Dendritic cell treated with granulocyte-macrophage colony-stimulating factor and Interleukin-4, amounts not matched to agents 40 ng/mL and 50 ng/mL, for 4 days (primary cell): ENCODE data around the gene FBLN7.
A peak's percentile ranks its signal among the peaks of the same experiment; 100 is the strongest.
"Not testable (repeated sequence)": the region's sequence is repeated elsewhere in the genome, so short reads cannot be mapped to it uniquely, and the experiment has no call there.

Source experiments
- H3K27ac Mint-ChIP-seq: one replicate; pipeline ENCODE4 v1.8.0; 2022; ENCODE audit warnings: mild to moderate bottlenecking, mixed read lengths
- H3K27me3 Mint-ChIP-seq: one replicate; pipeline ENCODE4 v1.8.0; 2022; ENCODE audit warnings: mild to moderate bottlenecking, mixed read lengths
- H3K36me3 Mint-ChIP-seq: one replicate; pipeline ENCODE4 v1.8.0; 2022; ENCODE audit warnings: low read depth, mixed read lengths
- H3K4me1 Mint-ChIP-seq: one replicate; pipeline ENCODE4 v1.8.0; 2022; ENCODE audit warnings: low read depth, mixed read lengths
- H3K4me3 Mint-ChIP-seq: one replicate; pipeline ENCODE4 v1.8.0; 2022; ENCODE audit warnings: mild to moderate bottlenecking, moderate library complexity, mixed read lengths
- H3K9me3 Mint-ChIP-seq: one replicate; pipeline ENCODE4 v1.8.0; 2022; ENCODE audit warnings: mixed read lengths
- intact Hi-C: fragments of 100-400 bp; cut with micrococcal nuclease; formaldehyde crosslinking; loops from one replicate; pipeline ENCODE4 v1.15.0; 2022

Gene FBLN7

GRCh38 chr2:112138159-112139032 is at the start of gene FBLN7:
Gene FBLN7 (plus strand): TSS chr2:112138385. CDS start chr2:112138656, 271 bp downstream.
- no peaks in the 10 kb centered on the region for H3K9me3 Mint-ChIP-seq
- H3K4me3 Mint-ChIP-seq: peak within 1 kb of the TSS; percentile 59
- peaks cover 54% of the 10 kb centered on the region for H3K27me3 Mint-ChIP-seq
- H3K36me3 Mint-ChIP-seq: no peaks in the 10 kb centered on the region
- peaks cover 8% of the 10 kb centered on the region for H3K4me1 Mint-ChIP-seq
- no peak within 1 kb of the TSS for H3K27ac Mint-ChIP-seq
- intact Hi-C loops: no loop called here

GRCh38 chr2:112089375-112089774 is 48.8 kb upstream of the FBLN7 start:
- H3K27ac Mint-ChIP-seq: no peak overlapping the region
- no peak overlapping the region for H3K4me3 Mint-ChIP-seq
- H3K9me3 Mint-ChIP-seq: no peaks in the 10 kb centered on the region
- H3K27me3 Mint-ChIP-seq: no peaks in the 10 kb centered on the region
- H3K4me1 Mint-ChIP-seq: peaks cover 9% of the 10 kb centered on the region
- H3K36me3 Mint-ChIP-seq: peaks cover 76% of the 10 kb centered on the region
- intact Hi-C loops: no loop called here

- Mint-ChIP-seq H3K27ac (no peak overlapping the region), H3K4me1 (no peaks in the 10 kb centered on the region), H3K27me3 (no peaks in the 10 kb centered on the region), H3K4me3 (no peak overlapping the region), H3K9me3 (no peaks in the 10 kb centered on the region), H3K36me3 (peaks cover 65% of the 10 kb centered on the region)
- intact Hi-C loops: no loop called here
Measured at GRCh38 chr2:112092286-112093041, 45.7 kb upstream of the FBLN7 start.

- intact Hi-C loops: no loop called here
- Mint-ChIP-seq H3K36me3 (peaks cover 65% of the 10 kb centered on the region), H3K27ac (no peak overlapping the region)
Measured at GRCh38 chr2:112093216-112093615, 45.0 kb upstream of the FBLN7 start.

GRCh38 chr2:112095681-112096080 is 42.5 kb upstream of the FBLN7 start:
- H3K36me3 Mint-ChIP-seq: peaks cover 69% of the 10 kb centered on the region
- no peak overlapping the region for H3K27ac Mint-ChIP-seq
- no peaks in the 10 kb centered on the region for H3K4me1 Mint-ChIP-seq
- no peak overlapping the region for H3K4me3 Mint-ChIP-seq
- no peaks in the 10 kb centered on the region for H3K27me3 Mint-ChIP-seq
- no peaks in the 10 kb centered on the region for H3K9me3 Mint-ChIP-seq
- intact Hi-C loops: no loop called here

More at GRCh38 chr2:112093216-112093615, 45.0 kb upstream of the FBLN7 start:
- Mint-ChIP-seq H3K9me3 (no peaks in the 10 kb centered on the region), H3K27me3 (no peaks in the 10 kb centered on the region), H3K4me1 (no peaks in the 10 kb centered on the region), H3K4me3 (no peak overlapping the region)

- no peak overlapping the region for H3K4me3 Mint-ChIP-seq
- no peaks in the 10 kb centered on the region for H3K4me1 Mint-ChIP-seq
- H3K27me3 Mint-ChIP-seq: no peaks in the 10 kb centered on the region
- no peaks in the 10 kb centered on the region for H3K9me3 Mint-ChIP-seq
- H3K36me3 Mint-ChIP-seq: peaks cover 68% of the 10 kb centered on the region
- intact Hi-C loops: no loop called here
- H3K27ac Mint-ChIP-seq: no peak overlapping the region
Measured at GRCh38 chr2:112096098-112096497, 42.1 kb upstream of the FBLN7 start.

- peaks cover 6% of the 10 kb centered on the region for H3K4me1 Mint-ChIP-seq
- H3K36me3 Mint-ChIP-seq: peaks cover 78% of the 10 kb centered on the region
- peaks cover 25% of the 10 kb centered on the region for H3K9me3 Mint-ChIP-seq
- intact Hi-C loops: no loop called here
- H3K27me3 Mint-ChIP-seq: no peaks in the 10 kb centered on the region
- H3K4me3 Mint-ChIP-seq: no peak overlapping the region
- no peak overlapping the region for H3K27ac Mint-ChIP-seq
Measured at GRCh38 chr2:112108178-112108832, 29.9 kb upstream of the FBLN7 start.

GRCh38 chr2:112109278-112109677 is 28.9 kb upstream of the FBLN7 start:
- H3K4me3 Mint-ChIP-seq: no peak overlapping the region
- peaks cover 72% of the 10 kb centered on the region for H3K36me3 Mint-ChIP-seq
- peaks cover 25% of the 10 kb centered on the region for H3K9me3 Mint-ChIP-seq
- no peak overlapping the region for H3K27ac Mint-ChIP-seq
- H3K27me3 Mint-ChIP-seq: no peaks in the 10 kb centered on the region
- H3K4me1 Mint-ChIP-seq: peaks cover 6% of the 10 kb centered on the region
- intact Hi-C loops: no loop called here

GRCh38 chr2:112110966-112111365 is 27.2 kb upstream of the FBLN7 start:
- Mint-ChIP-seq H3K27ac (no peak overlapping the region), H3K27me3 (no peaks in the 10 kb centered on the region), H3K4me1 (peaks cover 6% of the 10 kb centered on the region), H3K36me3 (peaks cover 74% of the 10 kb centered on the region), H3K4me3 (no peak overlapping the region), H3K9me3 (peaks cover 25% of the 10 kb centered on the region)
- intact Hi-C loops: no loop called here

- peaks cover 21% of the 10 kb centered on the region for H3K9me3 Mint-ChIP-seq
- H3K36me3 Mint-ChIP-seq: peaks cover 71% of the 10 kb centered on the region
- H3K27me3 Mint-ChIP-seq, intact Hi-C loops, H3K4me3 Mint-ChIP-seq, H3K4me1 Mint-ChIP-seq, H3K27ac Mint-ChIP-seq: not testable (repeated sequence)
Measured at GRCh38 chr2:112113354-112113753, 24.8 kb upstream of the FBLN7 start.

GRCh38 chr2:112118148-112118547 is 20.0 kb upstream of the FBLN7 start:
- H3K4me1 Mint-ChIP-seq: no peaks in the 10 kb centered on the region
- peaks cover 33% of the 10 kb centered on the region for H3K36me3 Mint-ChIP-seq
- no peaks in the 10 kb centered on the region for H3K9me3 Mint-ChIP-seq
- no peak overlapping the region for H3K4me3 Mint-ChIP-seq
- H3K27ac Mint-ChIP-seq: no peak overlapping the region
- no peaks in the 10 kb centered on the region for H3K27me3 Mint-ChIP-seq
- intact Hi-C loops: no loop called here

- Mint-ChIP-seq H3K4me3 (no peak overlapping the region), H3K36me3 (peaks cover 23% of the 10 kb centered on the region), H3K27ac (no peak overlapping the region), H3K27me3 (no peaks in the 10 kb centered on the region), H3K9me3 (peaks cover 11% of the 10 kb centered on the region), H3K4me1 (no peaks in the 10 kb centered on the region)
- intact Hi-C loops: loop anchor here (5.0 to 10.0 kb wide), 3 partner anchors 103 to 461 kb away; partner anchors contain the start of gene CHCHD5
Measured at GRCh38 chr2:112121682-112122254, 16.4 kb upstream of the FBLN7 start.

GRCh38 chr2:112129060-112129459 is 9.1 kb upstream of the FBLN7 start:
- H3K27ac Mint-ChIP-seq: no peak overlapping the region
- no peaks in the 10 kb centered on the region for H3K36me3 Mint-ChIP-seq
- intact Hi-C loops: loop anchor here (10.0 kb wide), 2 partner anchors 96 to 186 kb away; no protein-coding TSS in a partner anchor
- peaks cover 1% of the 10 kb centered on the region for H3K27me3 Mint-ChIP-seq
- H3K9me3 Mint-ChIP-seq: peaks cover 20% of the 10 kb centered on the region
- no peak overlapping the region for H3K4me3 Mint-ChIP-seq
- H3K4me1 Mint-ChIP-seq: no peaks in the 10 kb centered on the region
